OCI-LY1 (cell line): ENCODE measurements around the gene NELL2.

Experiments
- H2AFZ ChIP-seq: fragments of 200-600 bp; sonication (generic), shearing (Covaris generic); 2 replicates; pipeline ENCODE4 v1.6.0; 2014; ENCODE audit warnings: antibody characterized with exemption, mild to moderate bottlenecking, low read length
- H3F3A ChIP-seq: fragments of 200-600 bp; sonication (generic), shearing (Covaris generic); 2 replicates; pipeline ENCODE4 v1.6.0; 2014; ENCODE audit warnings: mild to moderate bottlenecking, antibody characterized with exemption, low read length, moderate library complexity; ENCODE audit not compliant: insufficient read depth
- H3K27ac ChIP-seq: fragments of 200-600 bp; sonication (generic); 2 replicates; pipeline ENCODE4 v1.5.1; 2014; ENCODE audit warnings: low read length, mixed run types, mild to moderate bottlenecking, low read depth; ENCODE audit not compliant: poor library complexity, severe bottlenecking
- H3K27me3 ChIP-seq: fragments of 200-600 bp; sonication (generic); 2 replicates; pipeline ENCODE4 v1.6.0; 2014; ENCODE audit warnings: antibody characterized with exemption, mild to moderate bottlenecking, low read length, moderate library complexity; ENCODE audit not compliant: insufficient read depth
- H3K36me3 ChIP-seq: fragments of 200-600 bp; sonication (generic); 2 replicates; pipeline ENCODE4 v1.6.1; 2014; ENCODE audit warnings: mild to moderate bottlenecking, antibody characterized with exemption, low read length, moderate library complexity, mixed read lengths; ENCODE audit not compliant: insufficient read depth
- H3K4me1 ChIP-seq: fragments of 200-600 bp; sonication (generic); 2 replicates; pipeline ENCODE4 v1.5.1; 2014; ENCODE audit warnings: mild to moderate bottlenecking, low read length, moderate library complexity; ENCODE audit not compliant: insufficient read depth, severe bottlenecking
- H3K4me2 ChIP-seq: fragments of 200-600 bp; sonication (generic), shearing (Covaris generic); 2 replicates; pipeline ENCODE4 v1.6.1; 2014; ENCODE audit warnings: low read length
- H3K4me3 ChIP-seq: fragments of 200-600 bp; sonication (generic); 2 replicates; pipeline ENCODE4 v1.5.1; 2014; ENCODE audit warnings: low read length, low read depth, mild to moderate bottlenecking, mixed read lengths; ENCODE audit not compliant: poor library complexity, severe bottlenecking
- H3K79me2 ChIP-seq: fragments of 200-600 bp; shearing (Covaris generic); 2 replicates; pipeline ENCODE4 v1.6.1; 2016; ENCODE audit warnings: mixed run types, low read length, mixed read lengths; ENCODE audit not compliant: insufficient read depth
- H3K9ac ChIP-seq: fragments of 200-600 bp; sonication (generic), shearing (Covaris generic); 2 replicates; pipeline ENCODE4 v1.6.1; 2014; ENCODE audit warnings: mild to moderate bottlenecking, low read length, mixed read lengths
- H3K9me2 ChIP-seq: fragments of 200-600 bp; sonication (generic), shearing (Covaris generic); 2 replicates; pipeline ENCODE4 v1.6.1; 2014; ENCODE audit warnings: low read depth, mild to moderate bottlenecking, low read length, mixed read lengths
- H3K9me3 ChIP-seq: fragments of 200-600 bp; shearing (Covaris generic); 2 replicates; pipeline ENCODE4 v1.6.1; 2014; ENCODE audit warnings: low read length, mixed read lengths
- H4K20me1 ChIP-seq: fragments of 200-600 bp; sonication (generic), shearing (Covaris generic); 2 replicates; pipeline ENCODE4 v1.6.0; 2016; ENCODE audit warnings: mild to moderate bottlenecking, low read length; ENCODE audit not compliant: insufficient read depth
- EZH2 ChIP-seq: fragments of 200-600 bp; sonication (generic), shearing (Covaris generic); IDR thresholded peaks from 2 replicates; pipeline ENCODE4 v1.8.0; 2017; ENCODE audit warnings: borderline replicate concordance, mixed run types, mild to moderate bottlenecking, antibody characterized with exemption, low read length, moderate library complexity, mixed read lengths
- TF ChIP-seq, protein P1 (sequence below): fragments of 200-600 bp; sonication (generic), shearing (Covaris generic); IDR thresholded peaks from 2 replicates; pipeline ENCODE4 v1.5.1; 2017; ENCODE audit warnings: mild to moderate bottlenecking, antibody characterized with exemption, low read length, moderate library complexity, mixed read lengths

The NELL2 gene

DNA sequence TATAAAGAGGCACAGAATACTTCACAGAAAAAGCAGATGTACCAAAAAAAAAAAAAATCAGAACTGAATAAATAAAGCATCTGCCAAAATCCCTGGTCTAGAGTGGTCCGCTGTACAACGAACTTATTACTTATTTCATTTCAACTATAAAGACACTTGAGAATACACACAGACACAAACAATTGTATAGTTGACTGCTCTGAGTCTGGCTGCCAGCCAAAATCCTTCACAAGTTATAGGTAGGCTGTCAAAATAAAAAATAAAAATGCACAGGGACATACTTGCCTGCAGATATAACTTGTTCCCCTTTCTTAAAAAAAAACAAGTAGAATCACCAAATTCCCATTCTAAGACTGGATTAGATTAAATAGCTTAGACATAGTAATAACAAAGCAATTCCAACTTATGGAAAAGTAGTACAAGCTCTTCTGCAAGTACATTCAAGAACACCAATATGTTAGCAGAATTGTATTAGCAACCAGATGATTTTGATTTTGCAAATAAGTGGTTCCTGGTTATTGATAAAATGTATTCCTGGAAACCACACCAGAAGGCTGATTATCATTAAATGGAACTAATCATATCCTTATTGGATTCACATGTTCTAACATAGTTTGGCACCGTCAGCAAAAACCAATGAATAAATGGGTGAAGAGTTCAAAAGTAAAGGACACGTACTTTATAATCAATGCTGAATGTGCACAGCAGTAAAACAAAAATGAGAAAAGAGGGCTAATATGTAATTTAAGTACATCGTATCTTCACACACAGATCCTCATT is 248.5 kb downstream of the NELL2 start:
- H3K9me2 ChIP-seq: no peaks in the 10 kb centered on the region
- no peaks in the 10 kb centered on the region for H3F3A ChIP-seq
- no peaks in the 10 kb centered on the region; the same call in 1 of the 2 replicates for H3K36me3 ChIP-seq
- H3K9ac ChIP-seq: peak overlapping the region; percentile 55; the same call in 1 of the 2 replicates
- TF ChIP-seq, protein P1, sequence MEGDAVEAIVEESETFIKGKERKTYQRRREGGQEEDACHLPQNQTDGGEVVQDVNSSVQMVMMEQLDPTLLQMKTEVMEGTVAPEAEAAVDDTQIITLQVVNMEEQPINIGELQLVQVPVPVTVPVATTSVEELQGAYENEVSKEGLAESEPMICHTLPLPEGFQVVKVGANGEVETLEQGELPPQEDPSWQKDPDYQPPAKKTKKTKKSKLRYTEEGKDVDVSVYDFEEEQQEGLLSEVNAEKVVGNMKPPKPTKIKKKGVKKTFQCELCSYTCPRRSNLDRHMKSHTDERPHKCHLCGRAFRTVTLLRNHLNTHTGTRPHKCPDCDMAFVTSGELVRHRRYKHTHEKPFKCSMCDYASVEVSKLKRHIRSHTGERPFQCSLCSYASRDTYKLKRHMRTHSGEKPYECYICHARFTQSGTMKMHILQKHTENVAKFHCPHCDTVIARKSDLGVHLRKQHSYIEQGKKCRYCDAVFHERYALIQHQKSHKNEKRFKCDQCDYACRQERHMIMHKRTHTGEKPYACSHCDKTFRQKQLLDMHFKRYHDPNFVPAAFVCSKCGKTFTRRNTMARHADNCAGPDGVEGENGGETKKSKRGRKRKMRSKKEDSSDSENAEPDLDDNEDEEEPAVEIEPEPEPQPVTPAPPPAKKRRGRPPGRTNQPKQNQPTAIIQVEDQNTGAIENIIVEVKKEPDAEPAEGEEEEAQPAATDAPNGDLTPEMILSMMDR: no peak
- TF ChIP-seq EZH2: no peak
- H3K4me2 ChIP-seq: peak overlapping the region; percentile 50
- H3K27ac ChIP-seq: peak overlapping the region; percentile 94
- no peak overlapping the region for H2AFZ ChIP-seq
- H4K20me1 ChIP-seq: no peaks in the 10 kb centered on the region
- H3K27me3 ChIP-seq: no peaks in the 10 kb centered on the region
- H3K4me3 ChIP-seq: peak overlapping the region; percentile 30
- H3K9me3 ChIP-seq: no peaks in the 10 kb centered on the region
- peaks cover 63% of the 10 kb centered on the region for H3K4me1 ChIP-seq
- H3K79me2 ChIP-seq: no peaks in the 10 kb centered on the region

DNA sequence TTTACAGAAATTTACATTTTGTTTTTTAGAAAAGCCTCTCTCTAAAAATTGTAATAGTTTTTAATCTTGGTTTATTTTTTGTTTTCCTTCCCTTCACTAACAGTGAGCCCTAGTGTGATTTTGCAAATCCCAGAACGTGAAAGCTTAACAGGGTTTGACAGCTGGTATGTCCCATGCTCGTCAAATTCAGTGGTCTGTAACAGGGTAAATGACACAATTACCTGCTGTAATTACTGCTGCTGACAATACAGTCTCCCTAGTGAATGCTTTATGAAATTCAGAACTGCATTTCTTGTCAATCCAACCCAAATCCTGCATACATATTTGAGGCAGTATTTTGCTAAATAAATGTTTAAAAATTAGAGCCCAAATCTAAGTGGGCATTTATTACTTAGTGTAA is 249.2 kb downstream of the NELL2 start:
- Histone ChIP-seq H2AFZ (no peak overlapping the region), H3K4me3 (peak overlapping the region; percentile 30), H3K9me3 (no peaks in the 10 kb centered on the region), H4K20me1 (no peaks in the 10 kb centered on the region), H3K4me2 (peak overlapping the region; percentile 50), H3F3A (no peaks in the 10 kb centered on the region), H3K79me2 (no peaks in the 10 kb centered on the region), H3K36me3 (peaks cover 1% of the 10 kb centered on the region; the same call in 1 of the 2 replicates), H3K27me3 (no peaks in the 10 kb centered on the region), H3K27ac (peak overlapping the region; percentile 94), H3K9ac (peak overlapping the region; percentile 55; the same call in 1 of the 2 replicates), H3K9me2 (no peaks in the 10 kb centered on the region), H3K4me1 (peaks cover 70% of the 10 kb centered on the region)
- TF ChIP-seq, protein P1: no peak
- no peak for TF ChIP-seq EZH2

DNA sequence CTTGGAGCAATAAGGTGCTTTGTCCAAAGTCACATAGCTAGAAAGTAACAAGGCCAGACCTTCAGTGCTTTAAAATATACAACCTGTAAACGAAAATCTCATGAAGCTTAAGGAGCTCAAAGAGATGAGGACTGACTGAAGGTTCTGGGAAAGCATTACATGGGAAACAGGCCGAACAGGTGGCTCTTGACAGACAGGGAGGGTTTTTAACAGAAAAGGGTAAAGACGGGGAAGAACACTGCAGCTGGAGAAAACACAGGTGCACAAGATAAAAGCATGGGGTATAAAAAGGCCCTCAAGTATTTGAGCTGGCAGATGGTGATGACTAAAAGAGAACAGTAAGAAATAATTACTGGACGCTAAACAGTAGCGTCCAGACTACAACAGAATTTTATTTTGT is 257.2 kb downstream of the NELL2 start:
- H3K4me2 ChIP-seq: peak overlapping the region; percentile 49
- H3K4me1 ChIP-seq: peaks cover 81% of the 10 kb centered on the region
- no peaks in the 10 kb centered on the region for H3K27me3 ChIP-seq
- no peaks in the 10 kb centered on the region for H4K20me1 ChIP-seq
- H3K4me3 ChIP-seq: peak overlapping the region; percentile 17
- H3F3A ChIP-seq: no peaks in the 10 kb centered on the region
- no peaks in the 10 kb centered on the region for H3K79me2 ChIP-seq
- H3K9me2 ChIP-seq: no peaks in the 10 kb centered on the region
- H3K36me3 ChIP-seq: 0 out of 2 replicates have a peak, but pooled peaks cover 9% of the 10 kb centered on the region
- H3K9ac ChIP-seq: peak overlapping the region; percentile 45; the same call in 1 of the 2 replicates
- peak overlapping the region; percentile 94 for H3K27ac ChIP-seq
- 0 out of 2 replicates have a peak overlapping the region, but pooled peaks have one; percentile 7 for H2AFZ ChIP-seq
- no peaks in the 10 kb centered on the region for H3K9me3 ChIP-seq
- TF ChIP-seq, protein P1: no peak
- TF ChIP-seq EZH2: no peak
